GM12864 (cell line): ENCODE measurements around the gene PRCD.

Experiments
- DNase-seq: peaks from one replicate; pipeline ENCODE4 v3.0.0-alpha.2; 2011; ENCODE audit warnings: low read depth
- H3K4me3 ChIP-seq: 2 replicates; pipeline ENCODE4 v1.5.1; 2011; ENCODE audit warnings: mild to moderate bottlenecking, low read depth, low read length, control low read depth
- TF ChIP-seq, protein P1 (sequence below): IDR thresholded peaks from 2 replicates; pipeline ENCODE4 v1.5.1; 2011; ENCODE audit warnings: low read depth, mild to moderate bottlenecking, moderate library complexity, low read length, control low read depth, inconsistent platforms; ENCODE audit errors: missing control alignments

PRCD gene

GRCh38 chr17:76544546-76545365, 4.9 kb downstream of the PRCD start:
- no peak for DNase-seq

DNA sequence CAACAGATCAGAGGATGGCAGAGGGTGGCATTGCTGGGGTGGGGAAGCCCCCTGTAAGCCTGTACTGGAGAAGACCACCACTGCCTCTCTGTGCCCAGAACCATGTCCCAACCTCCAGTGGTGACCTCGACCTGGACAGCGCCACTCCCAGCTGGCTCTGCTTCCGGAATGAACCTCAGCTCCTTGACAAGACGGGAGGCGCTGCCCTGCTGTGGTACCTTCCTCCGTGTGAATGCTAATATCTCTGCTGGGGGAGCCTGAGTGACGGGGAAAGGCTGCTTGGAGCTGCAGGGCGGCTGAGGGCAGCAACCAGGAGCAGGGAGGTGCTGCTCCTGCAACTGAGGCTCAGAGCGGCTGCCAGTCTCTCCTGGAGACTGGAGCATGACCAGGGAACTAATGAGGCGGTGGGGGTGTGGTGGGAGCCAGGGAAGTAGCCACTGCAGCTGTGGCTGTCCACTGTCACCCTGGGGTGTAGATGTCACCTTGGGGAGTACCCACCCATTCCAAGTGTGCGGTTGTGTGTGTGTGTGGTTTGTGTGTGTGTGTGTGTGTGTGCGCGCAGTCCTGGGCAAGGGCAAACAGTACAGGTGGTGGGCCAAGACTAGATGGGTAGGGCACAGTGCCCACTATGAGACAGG, 6.2 kb downstream of the PRCD start:
- TF ChIP-seq, protein P1, sequence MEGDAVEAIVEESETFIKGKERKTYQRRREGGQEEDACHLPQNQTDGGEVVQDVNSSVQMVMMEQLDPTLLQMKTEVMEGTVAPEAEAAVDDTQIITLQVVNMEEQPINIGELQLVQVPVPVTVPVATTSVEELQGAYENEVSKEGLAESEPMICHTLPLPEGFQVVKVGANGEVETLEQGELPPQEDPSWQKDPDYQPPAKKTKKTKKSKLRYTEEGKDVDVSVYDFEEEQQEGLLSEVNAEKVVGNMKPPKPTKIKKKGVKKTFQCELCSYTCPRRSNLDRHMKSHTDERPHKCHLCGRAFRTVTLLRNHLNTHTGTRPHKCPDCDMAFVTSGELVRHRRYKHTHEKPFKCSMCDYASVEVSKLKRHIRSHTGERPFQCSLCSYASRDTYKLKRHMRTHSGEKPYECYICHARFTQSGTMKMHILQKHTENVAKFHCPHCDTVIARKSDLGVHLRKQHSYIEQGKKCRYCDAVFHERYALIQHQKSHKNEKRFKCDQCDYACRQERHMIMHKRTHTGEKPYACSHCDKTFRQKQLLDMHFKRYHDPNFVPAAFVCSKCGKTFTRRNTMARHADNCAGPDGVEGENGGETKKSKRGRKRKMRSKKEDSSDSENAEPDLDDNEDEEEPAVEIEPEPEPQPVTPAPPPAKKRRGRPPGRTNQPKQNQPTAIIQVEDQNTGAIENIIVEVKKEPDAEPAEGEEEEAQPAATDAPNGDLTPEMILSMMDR: no peak

More at GRCh38 chr17:76544546-76545365, 4.9 kb downstream of the PRCD start:
- TF ChIP-seq, protein P1: no peak
- H3K4me3 ChIP-seq: no peak overlapping the region

GRCh38 chr17:76546556-76547182, 6.8 kb downstream of the PRCD start:
- H3K4me3 ChIP-seq: no peak overlapping the region
- no peak for DNase-seq
- TF ChIP-seq, protein P1: no peak

More for the DNA sequence above, 6.2 kb downstream of the PRCD start:
- no peak overlapping the region for H3K4me3 ChIP-seq
- no peak for DNase-seq

GRCh38 chr17:76547183-76547641, 7.4 kb downstream of the PRCD start:
- no peak overlapping the region for H3K4me3 ChIP-seq
- no peak for DNase-seq

DNA sequence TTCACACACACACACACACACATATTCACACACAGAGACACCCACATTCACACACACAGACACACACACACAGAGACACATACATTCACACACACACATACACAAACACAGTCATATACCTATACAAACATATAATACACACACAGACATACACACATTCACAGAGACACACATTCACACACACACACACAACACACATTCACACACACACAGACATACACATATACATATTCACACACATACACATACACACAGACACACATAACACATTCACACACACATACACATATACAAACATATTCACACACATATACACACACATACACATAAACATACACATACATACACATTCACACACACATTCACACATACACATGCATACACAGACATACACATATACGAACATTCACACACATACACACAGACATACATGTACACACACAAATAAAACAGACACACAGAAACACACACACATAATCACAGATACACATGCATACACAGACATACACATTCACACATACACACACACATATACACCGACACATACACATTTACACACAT, 7.9 kb downstream of the PRCD start:
- TF ChIP-seq, protein P1: no peak
- no peak for DNase-seq
- H3K4me3 ChIP-seq: no peak overlapping the region

More at GRCh38 chr17:76547183-76547641, 7.4 kb downstream of the PRCD start:
- TF ChIP-seq, protein P1: peak; percentile 75

GRCh38 chr17:76548378-76549214, 8.8 kb downstream of the PRCD start:
- DNase-seq: no peak
- H3K4me3 ChIP-seq: no peak overlapping the region
- TF ChIP-seq, protein P1: no peak
